Suprapubic skin (tissue), 4 donors: ENCODE results near the gene SFRP4. TPM values are rescaled to one million over a fixed set of nuclear protein-coding genes. Genes with fewer than 3 reads are reported as not detected.

Source experiments
- DNase-seq, 2 donors: peaks; one replicate each; pipeline ENCODE4 v3.0.0-alpha.2; 2019; ENCODE audit warnings: low spot score in 2 of 2
- H3K27ac ChIP-seq: fragments of 200-600 bp; sonication (generic); one replicate; pipeline ENCODE4 v1.5.1; 2019
- H3K27me3 ChIP-seq: fragments of 200-600 bp; sonication (generic); one replicate; pipeline ENCODE4 v1.5.1; 2019
- H3K36me3 ChIP-seq: fragments of 200-600 bp; sonication (generic); one replicate; pipeline ENCODE4 v1.5.1; 2019
- H3K4me1 ChIP-seq: fragments of 200-600 bp; sonication (generic); one replicate; pipeline ENCODE4 v1.5.1; 2019
- H3K4me3 ChIP-seq: fragments of 200-600 bp; sonication (generic); one replicate; pipeline ENCODE4 v1.5.1; 2019; ENCODE audit warnings: mild to moderate bottlenecking
- H3K9me3 ChIP-seq: fragments of 200-600 bp; sonication (generic); one replicate; pipeline ENCODE4 v1.5.1; 2019
- EP300 ChIP-seq: sonication (generic); formaldehyde crosslinking; IDR thresholded peaks from one replicate; pipeline ENCODE4 v1.6.1; 2017; ENCODE audit warnings: antibody characterized with exemption
- POLR2A ChIP-seq, 2 donors: fragments of 450-650 bp; IDR thresholded peaks; one replicate each; pipeline ENCODE4 v1.6.1; 2017; ENCODE audit warnings: antibody characterized with exemption in 2 of 2, mild to moderate bottlenecking in 2 of 2, moderate library complexity in 2 of 2
- POLR2AphosphoS5 ChIP-seq, 3 donors: sonication (generic); formaldehyde crosslinking; IDR thresholded peaks; one replicate each; pipeline ENCODE4 v1.6.1; 2017; ENCODE audit warnings: antibody characterized with exemption in 3 of 3
- WGBS: methylation state at CpG from one replicate; pipeline ENCODE4 v1.1.5; 2018; 5-methylcytosine and 5-hydroxymethylcytosine counted together
- total RNA-seq, 4 donors: library from RNA; depleted of rRNA; stranded (reverse); fragments of >200 nt; gene quantifications; one replicate each; pipeline ENCODE4 v1.1.0, GENCODE V29; 2016
- TF ChIP-seq, protein P1 (sequence below), 2 donors: fragments of 200-600 bp in 1 of 2; fragments of 450-650 bp in 1 of 2; sonication (generic) in 1 of 2; IDR thresholded peaks; one replicate each; pipeline ENCODE4 v1.5.1; 2016 to 2019; ENCODE audit warnings: antibody characterized with exemption in 2 of 2, mild to moderate bottlenecking in 1 of 2, moderate library complexity in 1 of 2

Gene SFRP4
- total RNA-seq, 4 donors from 2014 or later = 0.17 to 0.68 (median 0.34) TPM; not detected in 1

DNA sequence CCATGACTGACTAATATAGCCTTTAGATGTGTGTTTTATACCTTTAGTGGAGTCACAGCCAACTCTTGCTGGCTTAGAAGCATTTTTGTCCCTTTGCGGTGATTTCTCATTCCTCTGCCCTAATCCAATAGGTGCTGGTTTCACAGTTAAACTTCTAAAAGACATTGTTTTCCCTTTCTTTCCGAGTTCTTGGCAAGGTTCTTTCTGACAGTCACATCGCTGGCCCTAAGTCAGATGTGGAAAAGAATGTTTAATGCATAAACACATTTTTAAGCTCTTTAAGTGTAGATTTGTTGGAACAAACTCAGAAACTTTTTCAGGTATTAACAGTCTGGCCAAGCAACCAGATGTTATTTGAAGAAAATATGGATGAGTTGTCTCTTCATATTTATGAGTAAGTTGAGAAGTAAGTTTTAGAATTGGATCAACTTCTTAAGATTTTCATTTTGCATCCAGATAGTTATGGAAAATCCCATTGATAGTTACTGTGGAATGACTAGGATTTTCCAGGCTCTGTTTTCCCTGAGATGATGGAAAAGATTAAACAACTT is 7.9 kb upstream of the SFRP4 start:
- Histone ChIP-seq H3K4me3 (no peak overlapping the region), H3K27ac (no peak overlapping the region), H3K4me1 (peaks cover 12% of the 10 kb centered on the region), H3K9me3 (no peaks in the 10 kb centered on the region), H3K36me3 (no peaks in the 10 kb centered on the region), H3K27me3 (peaks cover 11% of the 10 kb centered on the region)
- no peak for DNase-seq
- no peak for TF ChIP-seq EP300
- TF ChIP-seq POLR2AphosphoS5 (IDR thresholded peaks at IDR 0.05) = no peak
- TF ChIP-seq POLR2A (IDR thresholded peaks at IDR 0.05) = no peak
- TF ChIP-seq, protein P1, sequence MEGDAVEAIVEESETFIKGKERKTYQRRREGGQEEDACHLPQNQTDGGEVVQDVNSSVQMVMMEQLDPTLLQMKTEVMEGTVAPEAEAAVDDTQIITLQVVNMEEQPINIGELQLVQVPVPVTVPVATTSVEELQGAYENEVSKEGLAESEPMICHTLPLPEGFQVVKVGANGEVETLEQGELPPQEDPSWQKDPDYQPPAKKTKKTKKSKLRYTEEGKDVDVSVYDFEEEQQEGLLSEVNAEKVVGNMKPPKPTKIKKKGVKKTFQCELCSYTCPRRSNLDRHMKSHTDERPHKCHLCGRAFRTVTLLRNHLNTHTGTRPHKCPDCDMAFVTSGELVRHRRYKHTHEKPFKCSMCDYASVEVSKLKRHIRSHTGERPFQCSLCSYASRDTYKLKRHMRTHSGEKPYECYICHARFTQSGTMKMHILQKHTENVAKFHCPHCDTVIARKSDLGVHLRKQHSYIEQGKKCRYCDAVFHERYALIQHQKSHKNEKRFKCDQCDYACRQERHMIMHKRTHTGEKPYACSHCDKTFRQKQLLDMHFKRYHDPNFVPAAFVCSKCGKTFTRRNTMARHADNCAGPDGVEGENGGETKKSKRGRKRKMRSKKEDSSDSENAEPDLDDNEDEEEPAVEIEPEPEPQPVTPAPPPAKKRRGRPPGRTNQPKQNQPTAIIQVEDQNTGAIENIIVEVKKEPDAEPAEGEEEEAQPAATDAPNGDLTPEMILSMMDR (IDR thresholded peaks at IDR 0.05) = no peak
- WGBS = 64% methylated on average over 3 of the region's 3 CpGs

DNA sequence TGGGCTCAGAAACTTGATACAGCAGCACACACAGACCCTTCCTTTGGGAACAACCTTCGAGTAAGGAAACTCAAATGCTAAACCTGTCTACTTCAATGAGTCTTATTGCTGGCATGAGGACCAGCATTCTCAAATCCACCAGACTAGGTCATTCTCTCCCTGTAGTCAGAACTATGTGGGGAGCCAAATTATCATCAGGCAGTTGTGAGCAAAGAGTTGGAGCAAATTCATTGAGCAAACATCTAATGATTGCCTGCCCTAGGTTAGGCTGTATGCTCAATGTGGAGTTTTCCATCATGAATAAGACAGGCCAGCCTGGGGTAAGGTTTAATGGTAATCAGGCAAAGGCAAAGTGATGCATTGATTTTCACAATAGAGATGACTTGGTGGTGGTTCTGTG is 7.4 kb upstream of the SFRP4 start:
- Histone ChIP-seq H3K27ac (no peak overlapping the region), H3K36me3 (no peaks in the 10 kb centered on the region), H3K4me3 (no peak overlapping the region), H3K4me1 (peaks cover 12% of the 10 kb centered on the region), H3K27me3 (peaks cover 11% of the 10 kb centered on the region), H3K9me3 (no peaks in the 10 kb centered on the region)
- DNase-seq = no peak
- TF ChIP-seq EP300 (no peak), POLR2A (IDR thresholded peaks at IDR 0.05) (no peak), POLR2AphosphoS5 (IDR thresholded peaks at IDR 0.05) (no peak)
- TF ChIP-seq, protein P1 (IDR thresholded peaks at IDR 0.05) = no peak
- 88% methylated on average over 1 of the region's 1 CpG for WGBS

DNA sequence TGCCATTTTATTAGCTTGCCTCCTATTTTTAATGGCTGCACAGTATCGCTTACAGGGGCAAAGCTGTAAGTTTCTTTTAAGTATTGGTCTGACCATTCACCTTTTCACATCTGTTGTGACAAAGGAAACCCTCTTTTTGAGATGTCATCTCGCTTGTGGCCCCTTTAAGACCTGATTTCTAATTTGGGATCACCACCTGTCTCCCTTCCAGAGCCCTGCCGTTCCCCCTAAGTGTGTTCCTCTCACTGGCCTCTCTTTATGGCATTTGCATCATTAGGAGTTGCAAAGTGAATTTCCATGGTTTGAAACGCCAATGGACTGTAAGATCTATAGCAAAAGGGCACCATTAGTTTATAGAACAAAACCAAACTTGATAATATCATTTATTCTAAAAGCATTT is 5.3 kb upstream of the SFRP4 start:
- Histone ChIP-seq H3K9me3 (no peaks in the 10 kb centered on the region), H3K4me3 (peak overlapping the region; percentile 65), H3K27me3 (peaks cover 15% of the 10 kb centered on the region), H3K27ac (no peak overlapping the region), H3K4me1 (peaks cover 13% of the 10 kb centered on the region), H3K36me3 (no peaks in the 10 kb centered on the region)
- no peak for DNase-seq
- TF ChIP-seq, protein P1 (IDR thresholded peaks at IDR 0.05) = no peak
- TF ChIP-seq POLR2A (IDR thresholded peaks at IDR 0.05) (no peak), POLR2AphosphoS5 (IDR thresholded peaks at IDR 0.05) (no peak), EP300 (no peak)
- WGBS = 64% methylated on average over 4 of the region's 4 CpGs

DNA sequence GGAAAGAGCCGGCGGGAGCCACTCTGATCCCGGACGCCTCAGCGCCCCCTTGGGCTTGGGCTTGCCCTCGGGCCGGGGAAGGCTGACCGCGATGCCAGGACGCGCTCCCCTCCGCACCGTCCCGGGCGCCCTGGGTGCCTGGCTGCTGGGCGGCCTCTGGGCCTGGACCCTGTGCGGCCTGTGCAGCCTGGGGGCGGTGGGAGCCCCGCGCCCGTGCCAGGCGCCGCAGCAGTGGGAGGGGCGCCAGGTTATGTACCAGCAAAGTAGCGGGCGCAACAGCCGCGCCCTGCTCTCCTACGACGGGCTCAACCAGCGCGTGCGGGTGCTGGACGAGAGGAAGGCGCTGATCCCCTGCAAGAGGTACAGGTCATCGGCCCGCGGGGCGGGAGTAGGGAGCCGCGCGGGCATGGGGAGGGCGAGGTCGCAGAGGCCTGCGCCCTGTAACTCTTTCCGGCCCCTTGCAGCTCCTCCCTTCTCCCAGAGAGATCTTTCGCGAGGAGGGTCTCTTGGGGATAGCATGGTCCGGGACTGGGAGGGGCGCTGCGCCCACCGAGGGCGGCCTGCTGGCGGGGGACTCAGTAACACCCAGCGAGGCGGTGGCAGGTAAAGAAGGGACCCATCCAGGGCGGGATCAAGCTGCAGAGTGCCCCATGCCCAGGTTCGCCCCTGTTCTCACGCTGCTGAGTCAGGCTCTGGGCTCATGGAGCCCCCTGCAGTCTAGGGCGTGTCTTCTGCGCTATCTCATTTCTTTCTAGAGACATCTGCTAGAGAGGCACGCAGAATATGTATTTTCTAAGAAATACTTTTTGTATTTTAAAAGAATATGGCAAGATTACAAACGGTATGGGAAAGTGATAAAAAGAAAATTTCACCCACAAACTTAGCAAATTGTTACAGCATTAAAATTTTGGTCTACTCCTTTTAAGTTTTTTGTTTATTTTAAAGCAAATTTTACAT is 4.5 kb upstream of the SFRP4 start:
- DNase-seq = peak in 1 of 2 donors; percentile 62
- H3K27ac ChIP-seq = peak overlapping the region; percentile 80
- no peaks in the 10 kb centered on the region for H3K36me3 ChIP-seq
- H3K4me1 ChIP-seq = peaks cover 21% of the 10 kb centered on the region
- peaks cover 22% of the 10 kb centered on the region for H3K27me3 ChIP-seq
- under 1% methylated on average over 9 of the region's 63 CpGs for WGBS
- H3K9me3 ChIP-seq = no peaks in the 10 kb centered on the region
- H3K4me3 ChIP-seq = peak overlapping the region; percentile 65
- TF ChIP-seq POLR2A (IDR thresholded peaks at IDR 0.05) (no peak), EP300 (no peak), POLR2AphosphoS5 (IDR thresholded peaks at IDR 0.05) (no peak)
- TF ChIP-seq, protein P1 (IDR thresholded peaks at IDR 0.05) = no peak

DNA sequence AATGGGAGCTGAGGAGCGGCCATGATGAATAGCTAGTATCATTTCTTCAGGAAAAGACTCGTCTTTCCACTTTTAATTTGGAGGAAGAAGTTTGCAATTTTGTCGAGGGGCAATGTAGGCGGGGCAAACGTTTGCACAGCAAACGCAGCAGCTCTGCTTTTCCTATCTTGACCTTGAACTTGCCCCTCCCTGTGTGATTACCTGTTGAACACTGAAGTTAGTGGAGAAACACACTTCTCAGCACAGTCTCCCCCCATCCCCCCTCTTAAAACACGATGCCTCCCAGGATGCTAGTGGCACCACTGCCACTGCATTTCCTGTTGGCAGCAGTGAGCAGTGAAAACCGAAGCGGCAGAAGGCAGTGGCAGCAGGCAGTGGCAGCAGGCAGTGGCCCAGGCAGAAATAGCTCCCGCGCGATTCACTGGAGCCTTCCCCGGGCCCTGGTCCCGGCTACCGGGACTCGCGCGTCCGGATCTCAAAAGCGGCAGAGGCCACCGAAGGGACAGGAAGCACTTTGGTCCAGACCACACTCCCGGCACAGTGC is 3.8 kb upstream of the SFRP4 start, which contains the start of gene EPDR1:
Gene EPDR1, plus strand, starts transcription at position 336 of the 544 bp plus-strand sequence. CDS start 300 bp downstream, outside the sequence.
- Histone ChIP-seq H3K36me3 (no peaks in the 10 kb centered on the region), H3K9me3 (no peaks in the 10 kb centered on the region), H3K27me3 (peaks cover 26% of the 10 kb centered on the region), H3K27ac (peak within 1 kb of the TSS; percentile 80), H3K4me3 (peak within 1 kb of the TSS; percentile 65), H3K4me1 (peaks cover 26% of the 10 kb centered on the region)
- WGBS = 54% methylated on average over 7 of the region's 22 CpGs
- DNase-seq = peak in 1 of 2 donors; percentile 63
- TF ChIP-seq POLR2AphosphoS5 (IDR thresholded peaks at IDR 0.05) (no peak), EP300 (no peak), POLR2A (IDR thresholded peaks at IDR 0.05) (no peak)
- TF ChIP-seq, protein P1 (IDR thresholded peaks at IDR 0.05) = no peak
